GM18498 (cell line): ENCODE results near the gene DNAJC7.
A peak's percentile ranks its signal among the peaks of the same experiment; 100 is the strongest.

Experiments
- ATAC-seq: cut with Tn5 transposase; IDR thresholded peaks from one replicate; pipeline ENCODE4 v1.9.1; 2021; ENCODE audit warnings: mild to moderate bottlenecking, moderate library complexity; ENCODE audit not compliant: unreplicated experiment

Gene DNAJC7, protein sequence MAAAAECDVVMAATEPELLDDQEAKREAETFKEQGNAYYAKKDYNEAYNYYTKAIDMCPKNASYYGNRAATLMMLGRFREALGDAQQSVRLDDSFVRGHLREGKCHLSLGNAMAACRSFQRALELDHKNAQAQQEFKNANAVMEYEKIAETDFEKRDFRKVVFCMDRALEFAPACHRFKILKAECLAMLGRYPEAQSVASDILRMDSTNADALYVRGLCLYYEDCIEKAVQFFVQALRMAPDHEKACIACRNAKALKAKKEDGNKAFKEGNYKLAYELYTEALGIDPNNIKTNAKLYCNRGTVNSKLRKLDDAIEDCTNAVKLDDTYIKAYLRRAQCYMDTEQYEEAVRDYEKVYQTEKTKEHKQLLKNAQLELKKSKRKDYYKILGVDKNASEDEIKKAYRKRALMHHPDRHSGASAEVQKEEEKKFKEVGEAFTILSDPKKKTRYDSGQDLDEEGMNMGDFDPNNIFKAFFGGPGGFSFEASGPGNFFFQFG

DNA sequence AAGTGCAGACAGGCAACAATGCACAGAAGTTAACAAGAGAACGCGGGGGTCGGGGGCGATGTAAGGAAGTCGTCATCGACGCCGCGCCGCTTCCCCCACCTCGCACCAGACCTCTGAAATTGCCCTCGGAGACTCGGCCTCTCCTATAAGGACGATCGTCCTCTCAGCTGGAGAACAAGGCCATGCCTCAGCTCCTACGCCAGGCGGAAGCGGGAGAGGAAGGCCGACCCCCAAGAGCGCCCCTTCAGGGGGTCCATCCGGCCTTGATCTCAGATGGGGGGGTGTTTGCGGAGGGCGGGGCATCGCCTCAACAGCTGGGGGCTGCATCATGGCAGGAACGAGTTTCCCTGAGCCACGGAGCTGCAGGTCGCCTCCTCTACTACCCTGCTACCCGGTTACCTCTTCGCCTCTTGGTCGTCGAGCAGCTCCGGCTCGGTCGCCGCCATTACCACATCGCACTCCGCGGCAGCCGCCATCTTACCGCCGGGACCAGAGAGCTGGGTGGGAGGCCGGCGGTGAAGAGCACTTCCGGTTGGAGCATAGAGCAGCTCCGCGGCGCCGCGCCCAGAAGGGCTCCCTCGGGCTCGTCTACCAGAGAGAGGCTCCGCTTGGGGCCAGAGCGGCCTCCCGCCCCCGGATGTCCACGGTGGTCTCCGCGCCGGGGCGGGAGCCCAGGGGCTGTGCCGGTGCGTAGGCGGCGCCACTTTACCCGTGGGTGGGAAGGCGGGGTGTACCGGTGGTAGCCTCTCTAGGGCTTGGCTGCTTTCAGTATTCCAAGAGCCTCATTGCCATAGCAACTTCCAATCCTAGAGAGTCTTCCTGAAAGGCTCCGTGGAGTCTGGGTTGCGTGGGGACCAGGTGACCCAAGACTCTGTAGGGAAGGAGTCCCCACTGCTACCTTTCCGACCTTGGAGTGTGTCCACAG lies at the start of gene DNAJC7:
Gene DNAJC7 (minus strand): TSS at position 499 of the 925 bp plus-strand sequence. CDS start 23 bp downstream, at position 476.
- peak; percentile 84 for ATAC-seq

DNA sequence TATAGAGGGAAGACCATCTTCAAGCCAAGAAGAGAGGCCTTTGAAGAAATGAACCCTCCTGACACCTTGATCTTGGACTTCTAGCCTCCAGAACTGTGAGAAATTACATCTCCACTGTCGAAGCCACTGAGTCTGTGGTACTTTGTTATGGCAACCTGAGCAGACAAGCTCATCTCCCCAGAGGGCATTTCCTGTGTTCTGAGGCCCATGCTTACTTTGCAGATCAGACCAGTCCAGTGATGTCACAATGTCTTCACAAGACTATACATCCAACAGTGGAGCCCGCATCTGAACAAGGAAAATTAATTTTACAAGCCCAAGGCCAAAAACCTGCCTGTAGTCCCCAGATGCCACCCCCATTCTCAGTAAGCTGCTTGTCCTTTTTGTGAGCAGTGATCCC lies 48.0 kb upstream of the DNAJC7 start:
- no peak for ATAC-seq

DNA sequence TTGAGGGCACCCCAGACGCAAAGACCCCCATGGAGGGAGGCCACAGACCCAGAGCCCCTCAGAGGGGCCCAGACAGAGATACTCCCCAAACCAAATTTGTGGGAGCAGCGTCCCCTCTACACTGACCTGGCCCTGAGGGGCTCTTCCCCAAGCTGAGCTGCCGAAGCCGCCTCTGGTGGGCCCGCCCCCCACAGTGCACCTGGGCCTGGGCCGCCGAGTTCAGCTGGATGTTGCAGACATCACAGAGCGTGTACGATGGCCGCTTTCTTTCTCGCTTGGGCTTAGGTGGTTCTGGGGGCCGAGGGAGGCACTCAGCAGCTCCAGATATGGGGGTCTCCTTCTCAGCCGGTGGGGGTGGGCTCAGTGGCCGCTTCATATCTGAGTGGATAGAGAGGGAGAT lies 45.4 kb upstream of the DNAJC7 start:
- no peak for ATAC-seq

DNA sequence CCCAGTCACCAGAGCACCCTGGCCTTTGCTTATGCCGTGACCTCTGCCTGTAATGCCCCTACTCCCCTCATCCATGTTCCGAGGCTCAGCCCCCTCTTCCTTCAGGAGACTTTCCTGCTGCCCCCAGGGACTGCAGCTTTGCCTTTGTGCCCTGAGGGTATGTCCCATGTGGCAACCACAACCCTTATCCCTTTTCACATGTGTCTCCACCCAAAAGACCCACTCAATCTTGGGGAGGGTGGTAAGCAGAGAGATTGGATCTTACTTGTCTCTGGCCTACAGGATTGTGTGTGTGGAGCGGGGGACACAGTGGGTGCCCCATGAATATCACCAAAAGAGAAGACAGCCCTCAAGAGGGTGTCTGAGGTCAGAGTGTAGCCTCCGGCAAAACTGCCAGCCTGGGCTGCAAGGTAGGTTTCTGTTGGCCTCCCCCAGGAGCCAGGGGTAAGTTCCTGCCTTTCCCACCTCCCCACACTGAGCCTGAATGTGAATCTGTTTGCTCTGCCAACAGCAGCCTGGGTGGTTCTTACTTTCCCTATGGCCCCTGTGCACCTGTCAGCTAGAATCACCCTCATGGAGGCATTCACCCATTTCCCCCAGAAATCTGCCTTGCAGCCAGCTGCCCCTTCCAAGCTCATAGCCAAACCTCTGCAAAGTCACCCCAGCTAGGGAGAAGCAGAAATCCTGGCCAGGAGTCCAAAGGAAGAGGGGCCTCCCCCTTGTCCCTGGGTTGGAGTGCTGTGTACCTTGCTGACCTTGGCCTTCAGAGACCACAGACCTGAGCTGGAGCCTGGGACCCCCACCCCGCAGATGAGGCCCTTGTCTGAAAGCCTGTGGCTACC lies 44.6 kb upstream of the DNAJC7 start:
- ATAC-seq, result no peak

DNA sequence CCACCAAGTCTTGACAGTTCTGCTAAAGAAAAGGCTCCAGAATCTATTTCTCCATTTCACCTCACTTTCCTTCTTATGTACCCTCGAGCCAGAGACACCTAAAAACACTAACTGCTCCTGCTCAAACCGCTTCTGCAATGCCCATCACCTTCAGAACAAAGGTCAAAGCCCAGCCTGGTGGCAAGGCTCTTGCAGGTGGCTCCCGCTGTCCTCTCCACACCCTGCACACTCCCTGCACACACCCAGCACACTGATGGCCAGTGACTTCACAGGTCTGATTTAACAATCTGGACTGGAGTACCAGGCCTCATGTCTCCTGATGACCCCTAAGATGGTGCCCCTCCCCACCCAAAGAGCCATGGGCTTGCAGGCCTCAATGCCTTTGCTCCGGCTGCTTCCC lies 43.0 kb upstream of the DNAJC7 start:
- ATAC-seq, result no peak

DNA sequence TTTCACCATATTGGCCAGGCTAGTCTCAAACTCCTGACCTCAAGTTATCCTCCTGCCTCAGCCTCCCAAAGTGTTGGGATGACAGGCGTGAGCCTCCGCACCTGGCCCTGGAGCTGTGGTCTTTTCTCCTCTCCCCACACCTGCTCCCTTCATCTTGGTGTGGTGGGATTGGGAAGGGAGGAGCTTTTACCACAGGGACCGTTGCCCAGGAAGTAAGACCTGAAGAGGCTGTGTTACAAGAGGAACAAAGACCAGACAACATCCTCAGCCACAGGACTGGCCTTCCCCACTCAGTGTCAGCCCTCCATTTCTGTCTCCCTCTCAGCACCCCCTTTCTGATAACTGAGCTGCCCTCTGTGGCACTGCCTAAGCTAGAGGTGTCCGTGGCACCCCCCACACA lies 42.6 kb upstream of the DNAJC7 start:
- no peak for ATAC-seq

DNA sequence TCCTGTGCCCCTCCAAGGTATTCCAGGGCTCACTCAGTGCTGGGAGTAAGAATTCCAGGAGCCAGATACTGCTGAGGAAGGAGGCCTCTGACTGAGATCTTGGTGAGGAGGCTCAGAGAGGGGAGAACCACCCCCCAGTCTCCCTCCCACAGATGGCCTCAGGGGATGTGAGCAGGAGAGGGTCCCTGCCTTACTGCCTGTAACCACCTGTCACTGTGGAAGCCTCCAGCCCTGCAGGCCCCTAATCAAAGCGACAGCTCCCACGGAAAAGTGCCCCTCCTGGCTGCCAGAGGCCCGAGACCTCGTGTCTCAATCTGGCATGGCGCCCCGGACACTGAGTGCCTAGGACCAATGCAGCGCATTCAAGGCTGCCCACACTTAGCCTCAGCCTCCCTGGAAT lies 40.8 kb upstream of the DNAJC7 start:
- no peak for ATAC-seq

DNA sequence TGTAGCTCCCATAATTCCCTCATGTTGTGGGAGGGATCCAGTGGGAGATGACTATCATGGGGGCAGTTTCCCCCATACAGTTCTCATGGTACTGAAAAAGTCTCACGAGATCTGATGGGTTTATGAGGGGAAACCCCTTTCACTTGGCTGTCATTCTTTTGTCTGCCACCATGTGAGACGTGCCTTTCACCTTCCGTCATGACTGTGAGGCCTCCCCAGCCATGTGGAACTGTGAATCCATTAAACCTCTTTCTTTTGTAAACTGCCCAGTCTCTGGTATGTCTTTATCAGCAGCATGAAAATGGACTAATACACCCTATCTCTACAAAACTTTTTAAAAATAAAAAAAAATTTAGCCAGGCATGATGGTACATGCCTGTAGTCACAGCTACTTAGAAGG lies 39.4 kb upstream of the DNAJC7 start:
- ATAC-seq, result no peak

DNA sequence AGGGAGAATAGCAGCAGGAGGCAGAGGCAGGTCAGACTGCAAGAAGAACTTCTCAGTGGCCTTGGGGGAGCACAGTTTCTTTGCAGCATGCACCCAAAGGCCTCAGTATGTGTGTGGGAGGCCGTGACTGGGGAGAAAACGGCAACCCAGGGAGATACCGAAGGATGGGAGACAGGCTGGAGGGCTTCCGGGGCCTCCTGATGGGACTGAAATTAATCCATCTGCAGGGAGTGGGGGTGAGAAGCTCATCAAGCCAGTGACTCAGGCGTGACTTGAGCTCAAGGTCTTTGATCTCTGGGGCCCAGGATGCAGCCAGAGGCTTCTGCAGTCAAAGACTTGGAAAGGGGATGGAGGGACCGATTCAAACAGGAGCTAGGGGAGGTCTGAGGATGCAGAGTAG lies 38.3 kb upstream of the DNAJC7 start:
- no peak for ATAC-seq

DNA sequence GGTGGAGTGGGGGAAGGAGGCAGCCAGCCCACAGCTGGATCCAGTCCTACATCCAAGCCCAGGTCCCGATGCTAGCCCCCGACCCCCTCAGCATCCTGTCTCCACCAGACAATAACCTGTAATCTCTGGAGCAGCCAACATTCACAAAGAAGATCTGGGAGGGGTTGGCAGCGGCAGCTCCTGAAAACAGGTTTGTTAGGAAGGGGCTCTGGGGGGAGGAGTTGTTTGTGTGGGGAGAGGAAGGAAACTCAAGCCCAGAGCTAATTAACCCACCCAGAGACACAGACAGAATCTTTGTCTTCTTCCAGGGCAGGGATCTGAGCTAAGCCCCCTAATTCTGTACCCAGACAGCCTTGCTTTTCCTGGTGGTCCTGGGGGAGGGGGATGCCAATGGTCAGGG lies 37.8 kb upstream of the DNAJC7 start:
- ATAC-seq, result no peak

DNA sequence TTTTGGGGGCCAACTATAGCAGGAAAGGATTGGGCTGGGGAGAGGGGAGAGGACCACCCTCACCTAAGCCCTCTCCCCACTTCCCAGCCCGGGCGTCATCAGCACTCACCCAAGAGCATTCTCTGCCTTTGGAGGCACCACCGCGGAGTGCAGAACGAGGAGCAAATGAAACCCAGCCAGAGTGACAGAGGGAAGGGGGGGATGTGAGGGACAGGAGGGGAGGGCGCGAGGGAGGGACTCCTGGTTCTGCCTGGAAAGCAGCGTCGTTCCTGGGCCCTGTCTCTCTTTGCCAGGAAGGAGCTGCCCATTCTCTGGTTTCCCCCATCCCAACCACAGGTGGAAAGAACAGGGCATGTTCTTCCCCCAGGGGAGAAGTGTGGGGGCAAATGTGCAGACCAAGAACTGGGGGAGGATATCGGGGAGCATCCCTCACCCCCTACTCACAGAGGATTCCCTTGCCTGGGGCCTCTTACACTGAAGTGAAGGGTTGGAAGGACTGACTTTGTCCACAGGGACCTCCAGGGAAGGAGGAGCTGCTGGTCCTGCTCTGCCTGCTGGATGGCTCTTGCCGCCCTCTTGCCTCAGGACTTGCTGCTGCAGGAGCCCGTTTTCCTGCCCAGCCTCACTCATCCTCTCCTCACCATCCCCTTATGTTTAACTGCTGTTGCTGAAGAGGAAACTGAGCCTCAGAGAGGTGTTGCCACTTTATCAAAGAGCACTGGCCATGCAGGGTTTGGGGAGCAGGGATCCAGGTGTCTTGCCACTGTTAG lies 36.7 kb upstream of the DNAJC7 start:
- ATAC-seq, result no peak

DNA sequence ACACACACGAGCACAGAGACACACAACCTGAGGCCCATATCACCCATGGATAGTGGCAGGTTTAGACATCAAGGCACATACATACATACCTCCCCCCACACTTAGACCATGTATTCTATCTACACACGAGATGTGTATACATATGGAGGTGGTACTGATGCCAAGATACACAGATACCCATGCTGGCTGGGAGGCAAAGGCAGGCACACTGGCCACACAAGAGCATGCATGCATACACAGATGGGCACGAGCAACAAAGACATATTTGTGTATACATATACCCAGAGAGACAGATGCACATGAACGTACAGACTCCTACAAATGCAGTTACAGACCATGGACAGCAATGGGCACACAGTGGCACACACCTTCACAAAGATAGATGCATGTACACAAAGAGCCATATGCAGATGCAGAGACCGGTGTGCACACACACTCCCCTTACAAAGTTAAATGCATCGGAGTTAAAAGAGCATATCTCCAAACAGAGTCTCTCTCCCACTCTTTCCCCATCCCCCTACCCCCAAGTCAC lies 35.2 kb upstream of the DNAJC7 start:
- ATAC-seq, result no peak

DNA sequence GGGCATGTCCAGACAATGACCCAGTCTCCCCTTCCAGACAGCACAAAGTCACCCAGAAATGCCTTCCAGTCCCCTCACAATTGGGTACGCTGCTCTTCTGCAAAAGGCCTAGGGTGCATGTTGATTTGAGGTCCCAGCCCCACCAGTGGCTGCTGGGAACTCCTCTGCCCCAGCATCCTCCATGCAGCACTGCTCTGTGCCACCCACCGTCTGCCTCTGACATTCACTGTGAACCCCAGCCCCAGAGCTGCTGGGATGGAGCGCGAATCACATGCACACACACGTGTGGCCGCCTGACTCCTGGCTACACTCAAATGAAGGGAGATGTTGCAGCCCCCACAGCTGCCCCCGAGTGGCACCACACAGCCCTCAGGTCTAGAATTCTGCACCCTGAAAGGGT lies 34.4 kb upstream of the DNAJC7 start:
- no peak for ATAC-seq

DNA sequence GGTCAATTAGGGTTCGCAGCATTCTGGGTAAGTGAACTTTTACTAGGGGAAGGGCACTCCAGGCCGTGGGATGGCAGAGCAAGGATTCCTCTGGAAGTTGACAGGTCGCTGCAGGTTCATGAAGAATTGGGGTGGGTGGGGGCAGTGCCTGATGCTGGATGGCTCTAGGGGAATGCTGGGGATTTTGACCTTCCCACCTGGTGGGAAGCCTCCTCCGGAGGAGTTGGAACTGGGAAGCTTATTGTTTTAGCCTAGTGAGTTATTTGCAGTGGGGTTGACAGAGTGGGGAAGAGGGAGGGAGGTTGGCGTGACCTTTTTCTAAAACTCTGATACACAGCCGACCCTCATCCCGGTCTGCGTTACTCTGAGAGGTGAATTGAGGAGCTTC lies 33.8 kb upstream of the DNAJC7 start:
- no peak for ATAC-seq

DNA sequence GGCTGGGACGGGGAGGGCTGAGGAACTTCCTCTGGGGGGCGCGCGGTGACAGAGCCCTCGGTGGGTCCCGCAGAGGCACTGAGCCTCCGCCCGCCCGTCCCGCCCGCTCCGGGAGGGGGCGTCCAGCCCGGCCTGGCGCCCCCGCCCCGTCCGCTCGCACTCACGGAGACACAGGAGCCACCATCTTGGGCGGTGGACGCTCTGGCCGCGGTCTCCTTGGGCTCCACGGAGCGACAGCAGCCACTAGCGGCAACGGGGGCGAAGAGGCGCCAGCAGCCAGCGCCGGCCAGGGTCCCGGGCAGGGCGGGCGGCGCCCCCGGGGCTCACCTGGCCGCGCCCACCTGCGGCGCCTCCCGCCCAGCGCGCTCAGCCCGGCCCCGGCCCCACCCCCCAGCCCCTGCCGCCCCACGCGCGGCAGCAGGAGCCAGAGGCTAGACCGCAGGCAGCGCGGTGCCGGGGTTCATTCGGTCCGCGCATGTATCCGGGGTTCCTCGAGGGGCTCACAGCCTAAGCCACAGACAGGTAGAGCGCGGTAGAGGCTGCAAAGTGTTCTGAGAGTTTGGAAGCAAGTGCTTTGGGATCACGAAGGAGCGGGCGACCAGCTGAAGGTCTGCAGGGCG lies 33.3 kb upstream of the DNAJC7 start, which contains the start of gene C17orf113:
Gene C17orf113 (minus strand): TSS at position 209 of the 620 bp plus-strand sequence. CDS start 7,225 bp downstream, outside the sequence.
- peak; percentile 54 for ATAC-seq

DNA sequence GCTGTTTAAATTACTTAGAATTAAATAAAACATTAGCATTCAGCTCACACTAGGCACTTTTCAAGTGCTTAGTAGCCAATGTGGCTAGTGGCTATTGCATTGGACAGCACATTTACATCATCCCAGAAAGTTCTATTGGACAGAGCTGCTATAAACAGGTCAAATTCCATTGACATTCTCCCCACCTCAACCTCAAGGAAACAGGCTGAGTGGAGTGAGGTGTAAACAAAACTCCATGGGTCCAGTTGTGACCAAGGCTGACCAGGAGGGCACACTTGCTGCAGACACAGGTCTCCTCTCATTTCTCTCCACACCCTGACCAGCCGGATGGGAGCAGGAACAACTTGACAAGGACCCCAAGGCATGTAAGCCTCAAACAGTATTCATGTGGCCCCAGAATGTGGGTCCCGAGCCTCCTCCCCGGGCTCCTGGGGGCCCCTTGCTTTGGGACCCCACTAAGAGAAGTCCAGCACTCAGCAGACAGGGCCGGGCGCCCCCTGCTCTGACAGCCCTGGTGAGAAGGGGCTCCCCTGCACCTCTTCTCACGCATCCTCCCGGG lies 32.7 kb upstream of the DNAJC7 start:
- no peak for ATAC-seq

DNA sequence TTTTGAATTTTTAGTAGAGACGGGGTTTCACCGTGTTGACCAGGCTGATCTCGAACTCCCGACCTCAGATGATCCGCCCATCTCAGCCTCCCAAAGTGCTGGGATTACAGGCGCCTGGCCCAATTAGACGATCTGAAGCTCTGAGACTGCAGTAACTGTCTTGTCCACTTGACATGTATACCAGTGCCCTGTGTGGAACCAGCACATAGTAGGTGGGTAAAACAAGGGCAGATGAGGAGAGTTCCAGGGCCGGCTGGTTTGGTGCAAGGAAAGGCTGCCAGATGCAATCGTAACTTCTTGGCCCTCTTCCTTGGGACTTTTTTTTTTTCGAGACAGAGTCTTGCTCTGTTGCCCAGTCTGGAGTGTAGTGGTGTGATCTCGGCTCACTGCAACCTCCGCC lies 30.1 kb upstream of the DNAJC7 start:
- ATAC-seq, result no peak

DNA sequence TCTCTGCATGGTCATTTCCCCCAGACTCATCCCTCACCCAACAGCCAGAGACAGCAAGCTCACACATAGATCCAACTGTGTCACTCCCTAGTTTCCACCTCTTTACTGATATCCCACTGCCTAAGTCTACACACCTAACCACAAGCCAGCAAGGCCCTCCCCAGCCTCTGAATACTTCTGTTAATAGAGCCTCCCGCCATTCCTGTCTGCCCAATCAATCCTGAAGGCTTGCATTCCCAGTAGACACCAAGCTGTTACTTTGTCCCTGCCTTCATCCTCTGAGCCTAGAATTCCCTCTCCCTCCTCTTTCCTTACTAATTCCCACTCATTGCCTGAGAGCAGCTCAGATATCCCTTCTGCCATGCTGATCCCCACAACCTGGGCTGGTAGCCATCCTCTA lies 28.5 kb upstream of the DNAJC7 start:
- ATAC-seq, result no peak
